Epidermal melanocyte (primary cell): ENCODE data around the gene RBM24.
A peak's percentile ranks its signal among the peaks of the same experiment; 100 is the strongest.

Experiments
- DNase-seq: peaks from one replicate; pipeline ENCODE4 v3.0.0; 2011; ENCODE audit warnings: low spot score; ENCODE audit not compliant: insufficient read length

The RBM24 gene

GRCh38 chr6:17281100-17281496 lies at the start of gene RBM24:
TSS of gene RBM24 (plus strand) at chr6:17281361. CDS start at chr6:17281582, 221 bp downstream.
- DNase-seq: peak; percentile 38

DNA sequence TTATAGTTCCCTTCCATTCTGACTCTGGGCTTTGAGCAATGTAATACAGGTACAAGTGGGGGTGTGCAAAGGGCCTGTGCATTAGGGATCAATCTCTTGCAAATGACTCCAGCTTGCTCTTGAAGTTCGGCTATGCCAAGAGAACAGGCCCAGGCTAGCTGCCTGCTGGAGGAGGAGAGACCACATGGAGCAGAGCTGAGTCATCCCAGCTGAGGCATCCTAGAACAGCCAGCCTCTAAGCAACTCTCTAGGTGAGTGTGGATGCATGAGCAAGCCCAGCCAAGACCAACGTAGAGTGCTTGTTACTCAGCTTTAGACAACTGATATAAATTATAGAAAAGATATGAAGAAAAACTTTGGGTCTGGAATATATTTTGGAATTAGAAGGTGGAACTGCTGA lies 47.6 kb upstream of the RBM24 start:
- no peak for DNase-seq

GRCh38 chr6:17237246-17237645 lies 43.9 kb upstream of the RBM24 start:
- DNase-seq: no peak

DNA sequence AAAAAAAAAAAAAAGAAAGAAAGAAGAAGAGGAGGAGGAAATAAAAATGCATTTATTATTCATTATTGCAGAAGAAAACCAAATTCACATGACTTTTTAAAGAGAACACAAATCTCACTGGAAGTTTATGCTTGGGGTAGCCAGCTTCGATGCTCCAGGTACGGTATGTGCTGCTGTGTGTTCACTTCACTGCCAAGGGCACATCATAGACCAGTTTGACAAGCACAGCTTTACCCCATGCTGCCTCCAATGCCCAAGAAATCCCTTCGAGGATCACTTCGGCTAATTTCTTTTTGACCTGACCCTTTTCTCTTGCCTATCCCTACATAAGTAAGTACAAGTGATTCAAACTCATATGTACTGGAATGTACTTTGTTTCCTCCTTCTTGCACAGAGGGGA lies 41.9 kb upstream of the RBM24 start:
- DNase-seq: no peak

DNA sequence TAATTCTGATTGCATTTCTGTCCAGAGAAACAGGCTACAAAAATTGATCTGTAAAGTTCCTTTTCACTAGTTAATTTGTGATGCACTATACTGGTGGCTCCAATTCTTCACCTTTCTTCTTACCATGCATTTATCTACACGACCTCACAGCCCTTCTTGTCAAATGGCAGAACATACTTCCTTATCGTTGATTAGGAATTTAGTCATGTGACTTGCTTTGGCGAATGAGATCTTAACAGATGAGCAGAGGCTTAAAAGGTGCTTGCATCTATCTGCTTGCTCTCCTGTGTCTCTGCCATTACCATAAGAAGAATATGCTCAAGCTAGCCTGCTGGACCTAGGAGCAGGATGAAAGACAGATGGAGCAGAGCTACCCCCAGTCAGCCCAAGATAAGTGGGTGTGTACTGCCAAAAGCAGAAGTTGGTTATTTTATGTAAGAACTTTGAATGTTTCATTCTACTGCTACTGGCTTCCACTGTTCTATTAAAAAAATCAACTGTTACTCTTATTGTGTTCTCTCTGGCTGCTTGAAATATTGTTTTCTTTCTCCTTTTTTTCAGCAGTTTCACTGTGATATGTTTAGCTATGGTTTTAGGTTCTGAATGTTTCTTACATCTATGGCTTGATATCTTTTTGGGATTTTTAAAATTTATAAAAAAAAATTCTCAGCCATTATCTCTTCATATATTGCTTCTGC lies 40.2 kb upstream of the RBM24 start:
- DNase-seq: no peak

DNA sequence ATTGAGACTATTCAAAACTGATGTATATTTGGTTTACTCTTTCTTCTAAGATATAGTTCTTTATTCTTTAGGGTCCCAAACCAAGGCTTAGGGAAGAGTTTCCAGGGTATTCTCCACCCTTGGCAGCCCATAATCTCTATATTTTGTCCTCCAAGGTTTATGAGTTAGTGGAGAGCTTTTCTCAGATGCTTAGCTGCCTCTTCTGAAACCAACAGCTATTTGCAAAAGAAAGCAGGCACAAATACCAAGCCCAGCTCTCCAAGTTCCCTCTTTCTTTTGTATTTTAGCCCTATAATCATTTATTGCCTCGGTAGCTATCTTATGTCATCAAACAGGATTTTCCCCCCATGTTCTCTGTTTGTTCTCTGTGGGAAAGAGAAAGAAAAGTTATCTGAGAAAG lies 39.1 kb upstream of the RBM24 start:
- DNase-seq: no peak

- no peak for DNase-seq
Measured at GRCh38 chr6:17250237-17250636, 30.9 kb upstream of the RBM24 start.

GRCh38 chr6:17251953-17252352 lies 29.2 kb upstream of the RBM24 start:
- DNase-seq: no peak

- DNase-seq: no peak
Measured at GRCh38 chr6:17258749-17259148, 22.4 kb upstream of the RBM24 start.

DNA sequence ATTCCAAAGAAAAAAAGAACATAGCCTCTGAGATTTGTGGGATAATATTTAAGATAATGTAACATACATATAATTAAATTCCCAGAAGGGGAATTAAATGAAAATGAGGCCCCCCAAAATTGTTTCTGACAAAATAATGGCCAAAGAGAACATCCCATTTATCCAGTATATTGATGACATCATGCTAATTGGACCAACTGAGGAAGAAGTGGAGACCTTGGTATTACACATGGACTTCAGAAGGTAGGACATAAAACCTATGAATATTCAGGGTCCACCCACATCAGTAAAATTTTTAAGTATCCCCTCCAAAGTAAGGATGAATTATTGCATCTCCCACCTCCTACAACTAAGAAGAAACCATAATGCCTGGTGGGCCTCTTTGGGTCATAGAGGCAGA lies 15.6 kb upstream of the RBM24 start:
- no peak for DNase-seq

- no peak for DNase-seq
Measured at GRCh38 chr6:17267566-17267965, 13.6 kb upstream of the RBM24 start.

GRCh38 chr6:17268114-17268513 lies 13.0 kb upstream of the RBM24 start:
- no peak for DNase-seq

GRCh38 chr6:17269840-17270239 lies 11.3 kb upstream of the RBM24 start:
- DNase-seq: no peak

GRCh38 chr6:17271628-17272027 lies 9.5 kb upstream of the RBM24 start:
- no peak for DNase-seq

DNA sequence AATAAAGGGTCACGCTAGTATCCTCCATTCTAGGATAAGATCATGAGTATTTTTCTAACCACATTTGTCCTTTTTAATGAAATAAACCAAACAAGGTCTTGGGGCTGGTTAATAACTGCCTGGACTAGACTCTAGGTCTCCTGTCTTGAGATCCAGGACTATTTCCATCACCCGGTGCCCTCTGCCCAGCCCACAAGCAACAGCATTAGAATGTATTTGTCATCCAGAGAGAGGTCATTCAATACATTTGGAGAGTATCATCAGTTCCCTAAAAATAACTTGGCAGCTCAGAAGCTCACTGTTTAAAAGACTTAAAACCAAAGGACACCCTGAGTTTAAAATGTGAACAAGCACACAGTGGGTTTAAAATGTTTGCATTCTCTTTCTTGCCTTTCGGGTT lies 4.4 kb upstream of the RBM24 start:
- no peak for DNase-seq

DNA sequence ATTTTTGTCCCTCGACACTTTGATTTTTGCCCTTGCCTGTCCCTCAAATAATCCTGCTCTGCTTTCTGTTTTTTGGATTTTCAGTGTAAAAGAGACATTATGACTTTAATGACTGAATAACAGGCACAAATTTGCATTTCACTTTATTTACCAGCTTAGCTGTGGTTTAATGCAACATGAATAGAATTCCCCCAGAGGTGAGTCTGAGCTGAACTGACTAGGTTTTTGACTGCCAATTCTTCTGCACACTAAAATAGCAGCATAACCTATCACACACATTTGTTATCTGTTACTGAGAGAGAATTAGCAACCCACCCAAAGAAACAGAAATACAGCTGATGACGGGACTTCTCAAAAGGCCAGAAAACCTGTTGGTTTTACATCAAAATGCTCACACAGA lies 3.9 kb upstream of the RBM24 start:
- no peak for DNase-seq

DNA sequence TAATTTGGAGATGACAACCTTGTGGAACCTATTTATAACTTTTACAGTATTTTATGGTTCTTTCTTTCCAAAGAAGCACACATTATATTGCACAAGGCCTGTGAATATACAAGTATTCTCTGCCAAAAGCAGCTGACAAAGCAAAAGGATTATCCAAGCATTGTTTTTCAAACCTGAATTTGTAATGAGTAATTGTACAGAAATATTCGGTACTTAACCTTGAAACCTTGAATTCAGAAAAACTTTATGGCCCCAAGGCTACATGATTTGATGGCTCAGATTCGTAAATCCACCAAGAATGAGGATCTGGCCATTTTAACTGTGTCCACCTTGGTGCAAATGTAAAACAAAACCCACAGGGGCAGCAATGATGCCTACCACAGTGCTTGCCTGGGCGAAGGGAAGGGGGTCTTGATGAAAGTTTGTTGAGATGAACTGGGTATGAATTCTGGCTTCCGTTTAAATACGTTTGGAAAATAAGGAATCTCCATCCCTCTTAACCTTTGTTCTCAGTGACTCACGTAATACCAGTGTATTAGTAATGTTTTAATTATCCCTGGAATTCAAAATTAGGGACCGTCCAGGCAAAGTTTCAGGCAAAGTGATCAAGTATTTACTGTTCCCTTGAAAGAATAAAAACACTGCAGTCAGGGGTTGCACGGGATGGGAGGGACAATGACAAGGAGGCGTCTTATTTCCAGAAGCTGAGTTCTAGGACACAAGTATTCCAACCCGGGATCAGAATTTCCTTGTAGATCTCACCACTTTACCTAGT lies 2.7 kb upstream of the RBM24 start:
- no peak for DNase-seq

DNA sequence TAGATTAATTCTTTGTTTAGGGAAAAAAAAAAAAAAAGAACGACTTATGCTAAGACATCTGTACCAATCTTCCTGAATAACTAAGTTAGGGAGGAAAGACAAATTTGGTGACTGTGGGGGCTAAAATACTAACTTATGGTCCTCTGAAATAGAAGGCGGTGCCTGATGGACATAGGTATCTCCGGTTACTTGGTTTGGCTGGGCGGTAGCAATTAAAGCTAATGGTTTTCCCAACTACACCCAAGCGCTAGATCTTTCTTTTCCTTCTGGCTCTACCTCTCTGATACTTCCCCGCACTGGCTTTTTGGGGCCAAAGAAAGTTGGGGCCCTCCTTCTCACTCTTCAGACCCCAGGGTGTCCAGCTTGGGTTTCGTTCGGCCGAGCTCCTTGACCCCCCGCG lies 1.0 kb upstream of the RBM24 start:
- no peak for DNase-seq

- no peak for DNase-seq
Measured at GRCh38 chr6:17280552-17281090, 540 bp upstream of the RBM24 start.

DNA sequence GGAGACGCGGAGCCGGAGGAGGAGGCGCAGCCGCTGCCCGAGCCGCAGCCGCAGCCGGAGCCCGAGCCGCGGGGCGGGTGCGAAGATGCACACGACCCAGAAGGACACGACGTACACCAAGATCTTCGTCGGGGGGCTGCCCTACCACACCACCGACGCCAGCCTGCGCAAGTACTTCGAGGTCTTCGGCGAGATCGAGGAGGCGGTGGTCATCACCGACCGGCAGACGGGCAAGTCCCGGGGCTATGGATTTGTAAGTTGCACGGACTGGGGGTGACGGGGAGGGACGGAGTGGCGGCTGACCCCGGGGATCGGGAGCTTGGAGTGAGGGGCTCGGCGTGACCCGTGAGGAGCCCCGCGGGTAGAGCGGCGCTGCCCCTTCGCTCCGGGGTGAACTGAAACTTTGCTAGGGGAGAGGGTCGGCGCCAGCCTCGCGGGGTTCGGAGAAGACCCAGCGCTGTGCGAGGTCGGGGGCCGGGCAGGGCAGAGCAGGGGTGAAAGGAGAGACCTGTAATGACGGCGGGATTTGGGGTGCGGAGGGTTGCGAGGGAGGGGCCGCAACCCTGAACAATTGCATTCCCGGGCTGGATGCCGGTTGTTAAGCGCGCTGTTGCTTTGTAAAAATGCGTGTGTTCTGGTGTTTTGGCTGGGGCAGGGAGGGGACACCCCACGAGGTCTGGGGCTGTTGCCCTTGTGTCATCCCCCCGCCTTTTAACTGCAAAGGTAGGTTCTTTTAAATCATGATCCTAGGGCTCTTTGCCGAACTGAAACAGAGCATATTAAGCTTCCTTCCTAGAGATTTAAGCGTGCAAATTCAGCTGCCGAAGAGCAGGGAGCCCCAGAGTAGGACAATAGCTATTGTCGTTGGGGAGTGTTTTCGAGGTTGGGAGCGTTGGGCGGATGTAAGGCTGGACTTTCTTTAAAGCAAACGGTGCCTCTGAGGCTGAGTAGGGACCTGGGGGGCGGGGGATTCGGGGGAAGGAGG lies 628 bp downstream of the RBM24 start:
- no peak for DNase-seq

GRCh38 chr6:17283074-17283473 lies 1.9 kb downstream of the RBM24 start:
- DNase-seq: no peak

DNA sequence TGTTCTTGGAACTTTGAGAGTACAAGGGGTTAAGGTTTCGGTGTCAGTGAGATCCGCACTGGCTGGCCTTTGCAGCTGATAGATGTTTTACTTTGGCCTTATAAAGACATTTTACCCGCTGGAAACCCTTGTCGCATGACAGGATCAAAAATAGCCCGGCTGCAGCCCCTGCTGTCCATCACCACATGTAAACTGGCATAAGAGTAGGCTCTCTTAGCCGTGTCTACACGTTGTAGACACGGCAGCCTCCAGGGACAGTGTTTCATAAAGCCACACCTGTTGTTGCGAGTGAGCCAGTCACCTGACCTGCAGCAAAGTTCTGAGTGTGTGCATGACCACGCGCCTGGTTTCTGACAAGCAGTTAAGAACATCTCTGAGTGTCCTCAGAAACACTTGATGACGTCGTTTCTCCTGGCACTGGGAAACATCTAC lies 8.5 kb downstream of the RBM24 start:
- no peak for DNase-seq
